Measurements from ENCODE around the gene MROH2B.

DNA sequence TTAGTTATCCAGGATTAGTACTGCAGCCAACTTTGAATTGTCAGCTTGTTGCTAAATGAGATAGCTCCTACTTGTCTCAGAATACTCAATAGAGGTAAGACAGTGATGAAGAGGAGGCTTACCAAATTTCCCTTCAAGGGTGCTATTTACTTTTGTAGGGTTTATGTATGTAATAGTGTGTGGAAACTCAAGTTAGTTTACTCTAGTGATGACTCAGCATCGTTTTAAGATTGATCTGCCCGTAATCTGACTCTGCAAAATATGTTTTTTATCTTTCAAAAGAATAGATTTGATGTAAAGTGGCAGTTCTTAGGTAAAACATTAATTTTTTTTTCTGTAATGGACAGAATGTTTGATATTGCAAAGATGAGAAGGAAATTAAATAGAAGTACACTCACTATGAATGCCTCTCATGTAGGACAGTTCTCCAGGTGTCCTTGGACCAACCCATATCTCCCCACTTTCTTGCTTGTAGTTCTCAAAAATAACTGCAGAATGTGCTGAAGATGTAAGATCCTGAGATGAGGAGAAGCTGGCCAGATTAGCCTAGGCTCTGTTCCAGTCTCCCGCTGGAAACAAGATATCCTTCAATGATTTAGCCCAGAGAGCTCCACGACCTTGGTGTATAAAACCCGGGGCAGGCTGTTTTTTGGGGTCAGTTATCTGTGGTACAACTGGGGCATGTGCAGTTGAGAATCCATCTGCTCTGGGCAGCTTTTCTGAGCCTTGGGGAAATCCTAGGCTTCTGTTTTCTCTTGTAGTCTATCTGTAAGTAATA is 24.4 kb upstream of the MROH2B start:
- TF ChIP-seq ARNTL (CRISPR knock-in tag; IDR thresholded peaks at IDR 0.05; ENCODE audit: borderline replicate concordance, low read depth) (no peak), ZFP30 (CRISPR knock-in tag; IDR thresholded peaks at IDR 0.05) (no peak), CSDC2 (CRISPR knock-in tag; IDR thresholded peaks at IDR 0.05) (no peak), TOX (CRISPR knock-in tag; IDR thresholded peaks at IDR 0.05; ENCODE audit: borderline replicate concordance) (no peak), ZNF70 (CRISPR knock-in tag; IDR thresholded peaks at IDR 0.05) (no peak)
- TF ChIP-seq, protein P1, sequence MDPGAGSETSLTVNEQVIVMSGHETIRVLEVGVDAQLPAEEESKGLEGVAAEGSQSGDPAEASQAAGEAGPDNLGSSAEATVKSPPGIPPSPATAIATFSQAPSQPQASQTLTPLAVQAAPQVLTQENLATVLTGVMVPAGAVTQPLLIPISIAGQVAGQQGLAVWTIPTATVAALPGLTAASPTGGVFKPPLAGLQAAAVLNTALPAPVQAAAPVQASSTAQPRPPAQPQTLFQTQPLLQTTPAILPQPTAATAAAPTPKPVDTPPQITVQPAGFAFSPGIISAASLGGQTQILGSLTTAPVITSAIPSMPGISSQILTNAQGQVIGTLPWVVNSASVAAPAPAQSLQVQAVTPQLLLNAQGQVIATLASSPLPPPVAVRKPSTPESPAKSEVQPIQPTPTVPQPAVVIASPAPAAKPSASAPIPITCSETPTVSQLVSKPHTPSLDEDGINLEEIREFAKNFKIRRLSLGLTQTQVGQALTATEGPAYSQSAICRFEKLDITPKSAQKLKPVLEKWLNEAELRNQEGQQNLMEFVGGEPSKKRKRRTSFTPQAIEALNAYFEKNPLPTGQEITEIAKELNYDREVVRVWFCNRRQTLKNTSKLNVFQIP (CRISPR knock-in tag; IDR thresholded peaks at IDR 0.05; ENCODE audit: borderline replicate concordance, low read depth): no peak
- TF ChIP-seq, protein P2, sequence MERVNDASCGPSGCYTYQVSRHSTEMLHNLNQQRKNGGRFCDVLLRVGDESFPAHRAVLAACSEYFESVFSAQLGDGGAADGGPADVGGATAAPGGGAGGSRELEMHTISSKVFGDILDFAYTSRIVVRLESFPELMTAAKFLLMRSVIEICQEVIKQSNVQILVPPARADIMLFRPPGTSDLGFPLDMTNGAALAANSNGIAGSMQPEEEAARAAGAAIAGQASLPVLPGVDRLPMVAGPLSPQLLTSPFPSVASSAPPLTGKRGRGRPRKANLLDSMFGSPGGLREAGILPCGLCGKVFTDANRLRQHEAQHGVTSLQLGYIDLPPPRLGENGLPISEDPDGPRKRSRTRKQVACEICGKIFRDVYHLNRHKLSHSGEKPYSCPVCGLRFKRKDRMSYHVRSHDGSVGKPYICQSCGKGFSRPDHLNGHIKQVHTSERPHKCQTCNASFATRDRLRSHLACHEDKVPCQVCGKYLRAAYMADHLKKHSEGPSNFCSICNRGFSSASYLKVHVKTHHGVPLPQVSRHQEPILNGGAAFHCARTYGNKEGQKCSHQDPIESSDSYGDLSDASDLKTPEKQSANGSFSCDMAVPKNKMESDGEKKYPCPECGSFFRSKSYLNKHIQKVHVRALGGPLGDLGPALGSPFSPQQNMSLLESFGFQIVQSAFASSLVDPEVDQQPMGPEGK (CRISPR knock-in tag; IDR thresholded peaks at IDR 0.05; ENCODE audit: borderline replicate concordance): no peak
- TF ChIP-seq, protein P3, sequence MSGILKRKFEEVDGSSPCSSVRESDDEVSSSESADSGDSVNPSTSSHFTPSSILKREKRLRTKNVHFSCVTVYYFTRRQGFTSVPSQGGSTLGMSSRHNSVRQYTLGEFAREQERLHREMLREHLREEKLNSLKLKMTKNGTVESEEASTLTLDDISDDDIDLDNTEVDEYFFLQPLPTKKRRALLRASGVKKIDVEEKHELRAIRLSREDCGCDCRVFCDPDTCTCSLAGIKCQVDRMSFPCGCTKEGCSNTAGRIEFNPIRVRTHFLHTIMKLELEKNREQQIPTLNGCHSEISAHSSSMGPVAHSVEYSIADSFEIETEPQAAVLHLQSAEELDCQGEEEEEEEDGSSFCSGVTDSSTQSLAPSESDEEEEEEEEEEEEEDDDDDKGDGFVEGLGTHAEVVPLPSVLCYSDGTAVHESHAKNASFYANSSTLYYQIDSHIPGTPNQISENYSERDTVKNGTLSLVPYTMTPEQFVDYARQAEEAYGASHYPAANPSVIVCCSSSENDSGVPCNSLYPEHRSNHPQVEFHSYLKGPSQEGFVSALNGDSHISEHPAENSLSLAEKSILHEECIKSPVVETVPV (CRISPR knock-in tag; IDR thresholded peaks at IDR 0.05): no peak
- TF ChIP-seq, protein P4, sequence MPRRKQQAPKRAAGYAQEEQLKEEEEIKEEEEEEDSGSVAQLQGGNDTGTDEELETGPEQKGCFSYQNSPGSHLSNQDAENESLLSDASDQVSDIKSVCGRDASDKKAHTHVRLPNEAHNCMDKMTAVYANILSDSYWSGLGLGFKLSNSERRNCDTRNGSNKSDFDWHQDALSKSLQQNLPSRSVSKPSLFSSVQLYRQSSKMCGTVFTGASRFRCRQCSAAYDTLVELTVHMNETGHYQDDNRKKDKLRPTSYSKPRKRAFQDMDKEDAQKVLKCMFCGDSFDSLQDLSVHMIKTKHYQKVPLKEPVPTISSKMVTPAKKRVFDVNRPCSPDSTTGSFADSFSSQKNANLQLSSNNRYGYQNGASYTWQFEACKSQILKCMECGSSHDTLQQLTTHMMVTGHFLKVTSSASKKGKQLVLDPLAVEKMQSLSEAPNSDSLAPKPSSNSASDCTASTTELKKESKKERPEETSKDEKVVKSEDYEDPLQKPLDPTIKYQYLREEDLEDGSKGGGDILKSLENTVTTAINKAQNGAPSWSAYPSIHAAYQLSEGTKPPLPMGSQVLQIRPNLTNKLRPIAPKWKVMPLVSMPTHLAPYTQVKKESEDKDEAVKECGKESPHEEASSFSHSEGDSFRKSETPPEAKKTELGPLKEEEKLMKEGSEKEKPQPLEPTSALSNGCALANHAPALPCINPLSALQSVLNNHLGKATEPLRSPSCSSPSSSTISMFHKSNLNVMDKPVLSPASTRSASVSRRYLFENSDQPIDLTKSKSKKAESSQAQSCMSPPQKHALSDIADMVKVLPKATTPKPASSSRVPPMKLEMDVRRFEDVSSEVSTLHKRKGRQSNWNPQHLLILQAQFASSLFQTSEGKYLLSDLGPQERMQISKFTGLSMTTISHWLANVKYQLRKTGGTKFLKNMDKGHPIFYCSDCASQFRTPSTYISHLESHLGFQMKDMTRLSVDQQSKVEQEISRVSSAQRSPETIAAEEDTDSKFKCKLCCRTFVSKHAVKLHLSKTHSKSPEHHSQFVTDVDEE (CRISPR knock-in tag; IDR thresholded peaks at IDR 0.05): no peak
